ENCODE measurements around the gene IKZF5.

The IKZF5 gene

GRCh38 chr10:122953902-122954730 lies 54.5 kb downstream of the IKZF5 start, which contains the start of gene C10orf88 (continued):
- TF ChIP-seq PRDM4 (tag by site-specific recombination; IDR thresholded peaks at IDR 0.05) (peak; percentile 36; the same call in 1 of the 2 replicates), ZNF791 (tag by site-specific recombination; IDR thresholded peaks at IDR 0.05) (no peak), YY1 (tag by site-specific recombination; IDR thresholded peaks at IDR 0.05) (peak; percentile 65), OVOL3 (tag by site-specific recombination; IDR thresholded peaks at IDR 0.05) (no peak), ZBTB20 (tag by site-specific recombination; IDR thresholded peaks at IDR 0.05) (peak; percentile 92), KLF10 (tag by site-specific recombination; IDR thresholded peaks at IDR 0.05) (peak; percentile 31; the same call in 1 of the 2 replicates), ZNF548 (tag by site-specific recombination; IDR thresholded peaks at IDR 0.05) (no peak), ZNF398 (tag by site-specific recombination; IDR thresholded peaks at IDR 0.05) (0 out of 2 replicates have a peak, but pooled peaks have one; percentile 22), ZNF529 (tag by site-specific recombination; IDR thresholded peaks at IDR 0.05; ENCODE audit: insufficient replicate concordance) (no peak), SALL2 (tag by site-specific recombination; IDR thresholded peaks at IDR 0.05; ENCODE audit: borderline replicate concordance) (no peak), ZNF221 (tag by site-specific recombination; IDR thresholded peaks at IDR 0.05; ENCODE audit: borderline replicate concordance) (no peak), ZNF664 (tag by site-specific recombination; IDR thresholded peaks at IDR 0.05) (peak; percentile 67), ZNF626 (tag by site-specific recombination; IDR thresholded peaks at IDR 0.05) (no peak), ZBTB10 (tag by site-specific recombination; IDR thresholded peaks at IDR 0.05) (0 out of 2 replicates have a peak, but pooled peaks have one; percentile 20), ZNF48 (tag by site-specific recombination; IDR thresholded peaks at IDR 0.05) (no peak), ZNF169 (tag by site-specific recombination; IDR thresholded peaks at IDR 0.05) (no peak), ZBTB49 (tag by site-specific recombination; IDR thresholded peaks at IDR 0.05; ENCODE audit: low read depth) (no peak), ZNF18 (tag by site-specific recombination; IDR thresholded peaks at IDR 0.05) (no peak), TRIM28 (IDR thresholded peaks at IDR 0.05; ENCODE audit: borderline replicate concordance, low read length) (peak; percentile 78; the same call in 1 of the 2 replicates), ZNF140 (tag by site-specific recombination; IDR thresholded peaks at IDR 0.05) (no peak), ZNF341 (tag by site-specific recombination; IDR thresholded peaks at IDR 0.05; ENCODE audit: low read depth) (peak; percentile 38; the same call in 1 of the 2 replicates), ZFHX2 (tag by site-specific recombination; conservative IDR thresholded peaks at IDR 0.05) (peak; percentile 23; the same call in 1 of the 2 replicates), ZNF571 (tag by site-specific recombination; IDR thresholded peaks at IDR 0.05) (no peak), ZNF843 (tag by site-specific recombination; IDR thresholded peaks at IDR 0.05) (peak; percentile 77; the same call in 1 of the 2 replicates), ZNF391 (tag by site-specific recombination; IDR thresholded peaks at IDR 0.05; ENCODE audit: borderline replicate concordance, low read depth) (peak; percentile 6; the same call in 1 of the 2 replicates), ZNF155 (tag by site-specific recombination; IDR thresholded peaks at IDR 0.05) (no peak), ZNF350 (tag by site-specific recombination; IDR thresholded peaks at IDR 0.05) (no peak)

All from HEK293 (cell line).